Tibial nerve (tissue), 4 donors: ENCODE measurements around the gene TXN2.

Experiments used
- CTCF ChIP-seq, 5 experiments: fragments of 200-600 bp in 3 of 5; fragments of 450-650 bp in 2 of 5; sonication (generic) in 3 of 5; IDR thresholded peaks; one replicate each; pipeline ENCODE4 v1.5.1; 2016 to 2019; ENCODE audit warnings: antibody characterized with exemption in 5 of 5, mild to moderate bottlenecking in 3 of 5, moderate library complexity in 2 of 5
- EP300 ChIP-seq, 2 donors: sonication (generic); formaldehyde crosslinking; IDR thresholded peaks; one replicate each; pipeline ENCODE4 v1.6.1; 2017; ENCODE audit warnings: antibody characterized with exemption in 2 of 2, mild to moderate bottlenecking in 1 of 2
- POLR2A ChIP-seq, 2 donors: fragments of 450-650 bp; IDR thresholded peaks; one replicate each; pipeline ENCODE4 v1.6.1; 2017; ENCODE audit warnings: antibody characterized with exemption in 2 of 2, mild to moderate bottlenecking in 2 of 2, moderate library complexity in 2 of 2

DNA sequence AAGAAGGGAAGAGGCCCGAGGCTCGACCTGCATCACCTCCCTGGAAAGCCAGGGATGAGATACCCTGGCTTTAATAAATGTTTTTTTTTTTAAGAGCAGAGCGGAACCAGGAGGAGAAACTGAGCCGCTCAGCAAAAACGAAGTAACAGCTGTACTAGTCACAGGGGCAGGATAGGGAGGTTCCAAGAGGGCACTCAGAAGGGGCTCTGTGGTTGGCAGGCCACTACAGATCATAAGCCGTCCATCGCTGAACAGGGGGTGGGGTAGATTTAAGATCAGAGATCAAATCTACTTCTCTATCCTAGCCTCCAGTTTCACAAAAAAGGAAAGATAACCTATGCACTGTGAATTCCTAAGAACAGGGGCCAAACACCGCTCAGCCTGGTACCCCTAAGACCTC lies 46.9 kb upstream of the TXN2 start:
- TF ChIP-seq CTCF (IDR thresholded peaks at IDR 0.05) (no peak), EP300 (IDR thresholded peaks at IDR 0.05) (no peak), POLR2A (IDR thresholded peaks at IDR 0.05) (no peak)
